HG03196 (cell line): ENCODE measurements around the gene NKAPD1.
"Not testable (repeated sequence)": the region's sequence is repeated elsewhere in the genome, so short reads cannot be mapped to it uniquely, and the experiment has no call there.

ENCODE experiments used
- ATAC-seq: cut with Tn5 transposase; IDR thresholded peaks from one replicate; pipeline ENCODE4 v1.9.1; 2021; ENCODE audit not compliant: unreplicated experiment

The NKAPD1 gene, protein sequence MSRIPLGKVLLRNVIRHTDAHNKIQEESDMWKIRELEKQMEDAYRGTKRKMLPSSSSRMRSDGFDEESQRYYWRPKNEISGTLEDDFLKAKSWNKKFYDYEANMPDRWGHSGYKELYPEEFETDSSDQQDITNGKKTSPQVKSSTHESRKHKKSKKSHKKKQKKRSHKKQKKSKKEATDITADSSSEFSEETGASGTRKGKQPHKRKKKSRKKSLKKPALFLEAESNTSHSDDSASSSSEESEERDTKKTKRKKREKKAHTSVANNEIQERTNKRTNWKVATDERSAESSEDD

DNA sequence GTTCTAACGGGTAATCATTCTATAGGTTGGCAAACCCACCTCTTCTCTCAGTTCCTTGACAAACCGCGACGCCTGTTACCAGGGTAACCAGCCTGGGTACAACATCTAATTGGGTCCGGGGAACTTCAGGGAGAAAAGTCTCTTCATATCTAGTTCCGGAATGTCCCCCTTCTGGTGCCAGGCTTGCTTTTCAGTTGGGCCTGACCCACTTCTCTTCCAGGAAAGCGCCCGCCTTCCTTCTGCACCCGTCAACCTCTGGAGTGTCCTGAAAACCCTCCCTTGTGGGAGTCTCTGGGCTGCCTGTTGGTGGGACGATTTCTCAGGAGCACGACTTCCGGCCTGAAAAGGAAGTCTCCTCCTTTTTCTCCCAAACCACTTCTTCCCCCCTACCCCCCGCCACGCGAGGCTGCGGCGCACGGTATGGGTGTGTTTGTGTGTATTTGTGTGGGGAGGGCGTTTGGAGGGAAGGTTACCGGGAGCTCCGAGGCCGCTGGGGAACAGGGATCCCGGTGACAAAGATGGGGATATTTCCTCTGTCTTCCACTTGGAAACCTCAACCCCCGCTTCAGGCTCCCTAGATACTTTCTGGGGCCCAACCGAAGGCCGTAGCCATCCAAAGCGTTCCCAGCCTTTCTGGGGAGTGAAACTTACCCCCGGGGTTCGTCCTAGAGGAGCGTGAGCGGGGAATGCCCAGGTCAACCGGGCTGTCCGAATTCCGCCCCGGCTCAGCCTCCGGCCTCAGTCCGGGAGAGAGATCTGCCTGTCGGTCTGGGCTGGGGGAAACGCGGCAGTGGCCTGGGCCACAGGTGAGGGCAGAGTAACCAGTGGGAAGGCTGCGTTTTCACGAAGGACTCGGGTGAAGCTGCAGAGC lies at the start of gene NKAPD1, which contains the start of gene PIH1D2:
TSS of gene NKAPD1 (plus strand) at position 359 of the 871 bp plus-strand sequence. CDS start 1,276 bp downstream, outside the sequence.
TSS of gene PIH1D2 (minus strand) at position 77 of the 871 bp plus-strand sequence. CDS start 843 bp downstream, outside the sequence.
- peak; percentile 74 for ATAC-seq

GRCh38 chr11:112024773-112025678 lies 49.1 kb upstream of the NKAPD1 start, which contains the start of gene DLAT:
TSS of gene DLAT (plus strand) at chr11:112025408. CDS start at chr11:112025473, 65 bp downstream.
- ATAC-seq: peak; percentile 75

DNA sequence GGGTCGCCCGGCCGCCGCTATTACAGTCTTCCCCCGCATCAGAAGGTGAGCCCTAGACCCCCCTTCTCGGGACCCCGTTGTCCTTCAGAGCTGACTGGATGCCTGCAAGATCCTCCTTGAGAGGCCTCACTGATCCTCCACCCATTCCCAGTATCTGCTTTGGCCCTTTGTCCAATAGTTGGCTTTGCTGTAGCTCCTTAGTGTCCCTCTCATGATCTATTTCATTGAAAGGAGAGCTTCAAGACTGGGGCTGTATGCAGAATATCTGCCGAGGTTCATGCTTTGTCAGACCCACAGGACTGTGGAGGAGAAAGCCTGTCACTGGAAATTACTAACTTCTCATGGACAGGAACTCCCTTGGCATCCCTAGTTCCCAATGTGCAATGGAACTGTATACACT lies 48.4 kb upstream of the NKAPD1 start:
- ATAC-seq: peak; percentile 6

- ATAC-seq: not testable (repeated sequence)
Measured at GRCh38 chr11:112026784-112027410, 47.2 kb upstream of the NKAPD1 start.

DNA sequence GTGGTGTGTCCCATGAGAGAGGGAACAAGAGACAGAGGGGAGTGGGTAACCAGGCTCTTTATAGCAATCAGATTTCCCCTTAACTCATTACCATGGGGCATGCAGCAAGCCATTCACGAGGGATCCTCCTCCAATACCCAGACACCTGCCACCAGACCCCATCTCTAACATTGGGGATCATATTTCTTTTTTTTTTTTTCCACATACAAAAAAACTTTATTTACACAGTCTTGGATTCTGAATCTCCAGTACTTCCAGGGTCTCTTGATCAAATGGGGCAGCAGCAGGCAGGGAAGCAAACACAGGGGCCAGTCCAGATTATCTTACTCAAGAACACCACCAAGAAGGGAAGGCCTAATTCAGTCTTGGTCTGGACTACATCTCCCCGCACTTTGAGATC lies 44.6 kb upstream of the NKAPD1 start:
- ATAC-seq: no peak

DNA sequence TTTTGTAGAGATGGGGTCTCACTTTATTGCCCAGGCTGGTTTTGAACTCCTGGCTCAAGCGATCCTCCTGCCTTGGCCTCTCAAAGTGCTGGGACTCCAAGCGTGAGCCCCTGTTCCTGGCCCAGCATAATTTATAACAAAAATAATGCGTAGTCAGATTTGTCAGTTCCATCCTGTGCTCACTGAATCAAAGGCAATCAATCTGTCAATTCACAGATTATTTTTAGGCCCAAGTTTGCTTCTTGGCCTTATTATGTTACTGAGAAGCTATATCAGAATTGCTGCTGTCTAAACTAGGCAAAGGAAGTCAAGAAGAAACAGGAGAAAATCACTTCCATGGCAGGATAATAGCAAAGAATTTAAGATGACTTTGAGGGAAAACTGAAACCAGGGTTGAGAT lies 40.2 kb upstream of the NKAPD1 start:
- ATAC-seq: no peak

DNA sequence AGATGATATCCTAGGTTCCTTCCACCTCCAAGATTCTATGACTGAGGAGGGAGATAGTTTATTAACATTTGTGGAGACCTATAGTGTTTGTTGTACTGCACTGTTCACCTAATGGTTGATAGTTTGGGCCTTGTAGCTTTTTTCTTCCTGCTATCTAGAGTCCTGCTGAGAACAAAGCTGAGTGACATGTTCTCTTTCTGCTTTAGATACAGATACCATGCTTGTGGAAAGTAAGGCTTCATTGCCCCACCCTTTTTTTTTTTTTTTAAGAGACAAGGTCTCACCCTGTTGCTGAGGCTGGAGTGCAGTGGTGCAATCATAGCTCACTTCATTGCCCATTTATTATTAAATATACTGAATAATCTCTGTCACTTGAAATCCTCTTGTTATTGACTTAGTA lies 36.6 kb upstream of the NKAPD1 start:
- ATAC-seq: no peak

DNA sequence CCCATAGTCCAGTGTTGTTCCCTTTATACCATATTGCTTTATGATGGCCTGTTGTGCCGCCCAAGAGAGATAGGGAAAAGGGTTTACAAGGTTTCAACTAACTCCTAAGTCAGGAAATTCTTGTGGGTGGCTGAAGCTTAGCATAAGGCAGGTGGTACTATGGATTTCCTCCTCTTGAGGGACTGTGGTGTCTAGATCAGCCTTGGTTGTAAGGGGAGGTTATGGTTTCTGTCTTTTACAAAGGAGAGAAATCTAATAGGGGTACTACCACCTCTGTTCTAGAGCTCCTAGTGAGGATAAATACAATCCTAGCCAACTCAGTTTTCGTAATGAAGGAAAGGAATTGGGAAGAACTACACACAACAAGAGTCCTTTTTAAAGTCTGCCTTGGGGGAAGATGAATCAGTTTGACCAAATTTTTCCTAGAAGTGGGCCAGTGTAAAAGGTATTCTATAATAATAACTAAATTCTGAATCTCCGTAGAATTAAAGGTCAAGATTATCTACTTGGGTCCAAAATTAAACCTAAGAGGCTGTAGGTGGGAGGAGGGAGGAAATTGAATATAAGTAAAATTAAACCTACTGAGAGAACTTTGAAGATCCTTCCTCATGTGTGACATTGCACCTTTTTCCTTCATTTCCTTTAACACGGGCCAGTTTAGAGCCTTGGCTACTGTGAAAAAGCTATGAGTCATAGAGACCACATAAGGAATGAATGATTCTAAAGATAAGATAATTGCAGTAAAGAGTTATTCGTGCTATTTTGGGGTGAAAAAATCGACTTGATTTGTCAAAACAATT lies 31.7 kb upstream of the NKAPD1 start:
- ATAC-seq: no peak

DNA sequence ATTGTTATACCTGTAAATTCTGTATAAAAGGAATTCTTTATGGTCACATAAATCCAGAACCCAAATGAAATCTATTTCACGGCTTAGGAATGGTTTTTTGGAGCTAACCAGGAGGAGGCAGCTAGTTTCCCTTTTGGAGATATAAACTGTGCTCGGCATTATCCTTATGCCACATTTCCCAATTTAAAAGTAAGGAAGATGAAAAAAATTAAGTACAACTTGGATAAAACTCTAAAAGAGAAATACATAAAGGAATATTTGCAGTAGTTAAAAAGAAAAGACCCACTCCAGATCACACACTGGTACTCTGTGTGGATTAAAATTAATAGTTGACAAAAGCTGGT lies 31.2 kb upstream of the NKAPD1 start:
- no peak for ATAC-seq

DNA sequence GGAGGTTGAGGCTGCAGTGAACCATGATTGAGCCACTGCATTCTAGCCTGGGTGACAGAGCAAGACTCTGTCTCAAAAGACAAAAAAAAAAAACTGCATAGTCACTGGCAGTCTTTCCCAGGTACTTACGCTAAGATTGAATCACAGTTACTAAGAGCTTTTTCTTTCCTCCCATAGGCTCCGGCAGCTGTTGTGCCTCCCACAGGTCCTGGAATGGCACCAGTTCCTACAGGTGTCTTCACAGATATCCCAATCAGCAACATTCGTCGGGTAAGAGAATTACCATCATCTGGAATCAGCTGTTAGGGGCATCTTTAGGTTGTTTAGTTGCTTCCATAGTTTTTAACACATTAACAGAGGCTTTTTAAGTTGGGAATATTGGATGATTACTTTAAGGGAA lies 29.1 kb upstream of the NKAPD1 start:
- ATAC-seq: no peak

DNA sequence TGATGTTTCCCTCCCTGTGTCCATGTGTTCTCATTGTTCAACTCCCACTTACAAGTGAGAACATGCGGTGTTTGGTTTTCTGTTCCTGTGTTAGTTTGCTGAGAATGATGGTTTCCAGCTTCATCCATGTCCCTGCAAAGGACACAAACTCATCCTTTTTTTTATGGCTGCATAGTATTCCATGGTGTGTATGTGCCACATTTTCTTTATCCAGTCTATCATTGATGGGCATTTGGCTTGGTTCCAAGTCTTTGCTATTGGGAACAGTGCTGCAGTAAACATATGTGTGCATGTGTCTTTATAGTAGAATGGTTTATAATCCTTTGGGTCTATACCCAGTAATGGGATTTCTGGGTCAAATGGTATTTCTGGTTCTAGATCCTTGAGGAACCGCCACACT lies 27.5 kb upstream of the NKAPD1 start:
- not testable (repeated sequence) for ATAC-seq

- not testable (repeated sequence) for ATAC-seq
Measured at GRCh38 chr11:112048256-112048655, 25.8 kb upstream of the NKAPD1 start.

- ATAC-seq: no peak
Measured at GRCh38 chr11:112049777-112050176, 24.3 kb upstream of the NKAPD1 start.

- peak; percentile 57 for ATAC-seq
Measured at GRCh38 chr11:112050721-112051120, 23.4 kb upstream of the NKAPD1 start.

- no peak for ATAC-seq
Measured at GRCh38 chr11:112051768-112052167, 22.3 kb upstream of the NKAPD1 start.

- no peak for ATAC-seq
Measured at GRCh38 chr11:112057170-112057569, 16.9 kb upstream of the NKAPD1 start.

- ATAC-seq: no peak
Measured at GRCh38 chr11:112058103-112058502, 16.0 kb upstream of the NKAPD1 start.

DNA sequence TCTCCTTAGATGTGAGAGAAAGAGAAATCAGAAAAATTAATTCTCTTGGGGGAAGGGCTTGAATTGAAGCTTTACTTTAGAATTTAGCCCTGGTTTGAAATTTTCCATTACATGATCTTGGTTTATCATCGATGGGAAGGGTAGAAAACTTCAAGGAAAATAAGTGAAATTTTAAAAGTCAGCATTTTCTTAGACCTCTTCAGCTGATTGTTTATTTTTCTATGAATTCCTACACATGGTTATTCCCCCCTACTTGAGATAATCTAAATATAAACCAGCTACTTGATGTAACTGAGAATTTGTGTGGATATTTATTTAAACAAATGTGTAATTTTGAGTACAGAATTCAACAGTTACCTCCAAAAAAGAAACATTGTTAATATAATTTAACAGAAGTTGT lies 11.2 kb upstream of the NKAPD1 start:
- no peak for ATAC-seq

GRCh38 chr11:112082729-112083128 lies 8.6 kb downstream of the NKAPD1 start:
- ATAC-seq: no peak
